Kidney tubule cell (primary cell): ENCODE data around the gene KCNJ4.

Experiments
- DNase-seq: peaks from one replicate; pipeline ENCODE4 v3.0.0-alpha.2; 2018; ENCODE audit warnings: low spot score

Gene KCNJ4

GRCh38 chr22:38455076-38455529 lies at the start of gene KCNJ4:
Gene KCNJ4 (minus strand): TSS chr22:38455199. CDS start chr22:38428132, 27,067 bp downstream.
- no peak for DNase-seq

GRCh38 chr22:38503021-38503420 lies 48.0 kb upstream of the KCNJ4 start:
- DNase-seq = no peak

GRCh38 chr22:38501797-38502672 lies 47.0 kb upstream of the KCNJ4 start:
- no peak for DNase-seq

GRCh38 chr22:38497869-38498268 lies 42.9 kb upstream of the KCNJ4 start:
- DNase-seq = no peak

- no peak for DNase-seq
These were observed 39.9 kb upstream of the KCNJ4 start for GRCh38 chr22:38494939-38495338.

- no peak for DNase-seq
These were observed 39.5 kb upstream of the KCNJ4 start for GRCh38 chr22:38494498-38494897.

GRCh38 chr22:38491707-38492348 lies 36.8 kb upstream of the KCNJ4 start:
- no peak for DNase-seq

- peak; percentile 28 for DNase-seq
These were observed 35.9 kb upstream of the KCNJ4 start for GRCh38 chr22:38490915-38491314.

GRCh38 chr22:38490475-38490874 lies 35.5 kb upstream of the KCNJ4 start:
- no peak for DNase-seq

- DNase-seq = no peak
These were observed 34.7 kb upstream of the KCNJ4 start for GRCh38 chr22:38489561-38490145.

- DNase-seq = no peak
These were observed 34.1 kb upstream of the KCNJ4 start for GRCh38 chr22:38489142-38489541.

GRCh38 chr22:38487946-38488345 lies 32.9 kb upstream of the KCNJ4 start:
- DNase-seq = no peak

- DNase-seq = no peak
These were observed 30.8 kb upstream of the KCNJ4 start for GRCh38 chr22:38485783-38486182.

GRCh38 chr22:38484244-38484643 lies 29.2 kb upstream of the KCNJ4 start:
- DNase-seq = no peak

- DNase-seq = no peak
These were observed 27.8 kb upstream of the KCNJ4 start for GRCh38 chr22:38482662-38483308.

- DNase-seq = no peak
These were observed 26.9 kb upstream of the KCNJ4 start for GRCh38 chr22:38481871-38482332.

- peak; percentile 25 for DNase-seq
These were observed 26.3 kb upstream of the KCNJ4 start for GRCh38 chr22:38481162-38481870.

- peak; percentile 87 for DNase-seq
These were observed 24.3 kb upstream of the KCNJ4 start for GRCh38 chr22:38479096-38479837.

- DNase-seq = peak; percentile 46
These were observed 22.6 kb upstream of the KCNJ4 start for GRCh38 chr22:38477585-38477984.

- no peak for DNase-seq
These were observed 19.1 kb upstream of the KCNJ4 start for GRCh38 chr22:38474003-38474607.
